HG03469 (cell line): ENCODE data around the gene MTMR2.
"Not testable (repeated sequence)": the region's sequence is repeated elsewhere in the genome, so short reads cannot be mapped to it uniquely, and the experiment has no call there.

ENCODE experiments used
- ATAC-seq: cut with Tn5 transposase; IDR thresholded peaks from one replicate; pipeline ENCODE4 v1.9.1; 2021; ENCODE audit warnings: mild to moderate bottlenecking, moderate library complexity, moderate number of reproducible peaks; ENCODE audit not compliant: unreplicated experiment

Gene MTMR2

GRCh38 chr11:95888439-95888838, 35.5 kb downstream of the MTMR2 start:
- ATAC-seq = no peak

- ATAC-seq = no peak
These were observed 37.4 kb downstream of the MTMR2 start for GRCh38 chr11:95886462-95886861.

- no peak for ATAC-seq
These were observed 39.1 kb downstream of the MTMR2 start for GRCh38 chr11:95884802-95885201.

- no peak for ATAC-seq
These were observed 39.5 kb downstream of the MTMR2 start for GRCh38 chr11:95884376-95884775.

GRCh38 chr11:95883381-95883780, 40.5 kb downstream of the MTMR2 start:
- ATAC-seq = no peak

- ATAC-seq = no peak
These were observed 46.6 kb downstream of the MTMR2 start for GRCh38 chr11:95877291-95877690.

GRCh38 chr11:95870877-95871276, 53.0 kb downstream of the MTMR2 start:
- not testable (repeated sequence) for ATAC-seq

GRCh38 chr11:95867105-95867504, 56.8 kb downstream of the MTMR2 start:
- no peak for ATAC-seq

- no peak for ATAC-seq
These were observed 60.3 kb downstream of the MTMR2 start for GRCh38 chr11:95863486-95864140.

GRCh38 chr11:95860024-95860423, 63.9 kb downstream of the MTMR2 start:
- ATAC-seq = not testable (repeated sequence)

GRCh38 chr11:95854362-95854761, 69.5 kb downstream of the MTMR2 start:
- ATAC-seq = not testable (repeated sequence)

- no peak for ATAC-seq
These were observed 70.0 kb downstream of the MTMR2 start for GRCh38 chr11:95853862-95854261.

GRCh38 chr11:95853138-95853537, 70.8 kb downstream of the MTMR2 start:
- ATAC-seq = no peak

- ATAC-seq = no peak
These were observed 73.8 kb downstream of the MTMR2 start for GRCh38 chr11:95850137-95850536.

- no peak for ATAC-seq
These were observed 74.7 kb downstream of the MTMR2 start for GRCh38 chr11:95849087-95849825.

GRCh38 chr11:95845167-95845566, 78.7 kb downstream of the MTMR2 start:
- ATAC-seq = no peak

GRCh38 chr11:95835768-95836488, 88.0 kb downstream of the MTMR2 start:
- ATAC-seq = peak; percentile 81

GRCh38 chr11:95835351-95835750, 88.6 kb downstream of the MTMR2 start:
- no peak for ATAC-seq

- ATAC-seq = no peak
These were observed 90.5 kb downstream of the MTMR2 start for GRCh38 chr11:95833378-95833777.

GRCh38 chr11:95832763-95833162, 91.1 kb downstream of the MTMR2 start:
- no peak for ATAC-seq

GRCh38 chr11:95831198-95831883, 92.6 kb downstream of the MTMR2 start:
- ATAC-seq = no peak
